GM12878 (cell line): Measurements from ENCODE around the gene PRPF6. TPM values are rescaled to one million over a fixed set of nuclear protein-coding genes. Genes with fewer than 3 reads are reported as not detected.

Source experiments
- ATAC-seq: fragments of 200-7000 bp; cut with Tn5 transposase; 3 replicates; pipeline ENCODE4 v1.9.1; 2020; ENCODE audit warnings: mild to moderate bottlenecking, moderate library complexity
- BruUV-seq: library from RNA; stranded (reverse); fragments of 400-500 nt; replicated peaks from 2 replicates; lab custom pipeline; 2021; lab: Mats Ljungman, UMichigan
- CTCF ChIA-PET: fragments of 300-600 bp; sonication (Branson Sonifier 250); formaldehyde crosslinking; extraction: SDS; loops from one replicate; lab custom pipeline; 2021; ENCODE audit warnings: inconsistent platforms; lab: Yijun Ruan, JAX
- POLR2A ChIA-PET: fragments of 350-600 bp; formaldehyde crosslinking; extraction: SDS; loops from one replicate; lab custom pipeline; 2021; ENCODE audit warnings: inconsistent platforms; lab: Charles Lee
- RAD21 ChIA-PET: fragments of 300-600 bp; sonication (Branson Sonifier 250); formaldehyde crosslinking; loops from one replicate; lab custom pipeline; 2023; ENCODE audit warnings: antibody characterized with exemption; ENCODE audit not compliant: unreplicated experiment; lab: Charles Lee
- SMC1A ChIA-PET: fragments of 300-600 bp; sonication (Branson Sonifier 250); formaldehyde crosslinking; loops from one replicate; lab custom pipeline; 2023; ENCODE audit not compliant: unreplicated experiment, uncharacterized antibody; lab: Charles Lee
- DNase-seq: peaks from one replicate; pipeline ENCODE4 v3.0.0-alpha.2; 2011; ENCODE audit warnings: low read depth, low spot score
- FAIRE-seq: peaks from 3 replicates; lab custom pipeline; 2011; peaks lifted over from hg19 to GRCh38; lab: Jason Lieb, UNC
- H2AFZ ChIP-seq: 2 replicates; pipeline ENCODE4 v1.6.0; 2011; ENCODE audit warnings: low read depth, low read length, control low read depth; ENCODE audit not compliant: control insufficient read depth
- H3K27ac ChIP-seq: 2 replicates; pipeline ENCODE4 v1.5.1; 2011; ENCODE audit warnings: control low read depth; ENCODE audit not compliant: control insufficient read depth, insufficient read depth
- H3K27me3 ChIP-seq, 2 experiments: replicated peaks in 1 of 2; 2 replicates each; pipeline versions ENCODE4 v1.6.0 to v1.6.1; 2011; ENCODE audit warnings: low read length in 1 of 2; ENCODE audit not compliant: control insufficient read depth in 2 of 2, insufficient read depth in 2 of 2
- H3K36me3 ChIP-seq, 2 experiments: 2 replicates each; pipeline ENCODE4 v1.5.1; 2011; ENCODE audit warnings: low read length in 1 of 2; ENCODE audit not compliant: control insufficient read depth in 2 of 2, insufficient read depth in 2 of 2
- H3K4me1 ChIP-seq: 2 replicates; pipeline ENCODE4 v1.6.1; 2011; ENCODE audit warnings: mild to moderate bottlenecking, low read length, moderate library complexity, mixed read lengths; ENCODE audit not compliant: control insufficient read depth, insufficient read depth
- H3K4me2 ChIP-seq: 2 replicates; pipeline ENCODE4 v1.6.0; 2011; ENCODE audit warnings: control low read depth; ENCODE audit not compliant: control insufficient read depth, insufficient read depth
- H3K4me3 ChIP-seq: fragments of 200-600 bp; sonication (generic); 2 replicates; pipeline ENCODE4 v1.5.1; 2016
- H3K79me2 ChIP-seq: 2 replicates; pipeline ENCODE4 v1.6.0; 2011; ENCODE audit warnings: low read length; ENCODE audit not compliant: control insufficient read depth, insufficient read depth
- H3K9ac ChIP-seq: 2 replicates; pipeline ENCODE4 v1.8.0; 2011; ENCODE audit warnings: low read length, control low read depth, mixed read lengths; ENCODE audit not compliant: control insufficient read depth, insufficient read depth
- H3K9me3 ChIP-seq: replicated peaks from 3 replicates; pipeline ENCODE4 v1.5.1; 2011; ENCODE audit warnings: mild to moderate bottlenecking, low read length; ENCODE audit not compliant: control insufficient read depth, insufficient read depth
- H4K20me1 ChIP-seq: 2 replicates; pipeline ENCODE4 v1.6.0; 2011; ENCODE audit not compliant: control insufficient read depth, insufficient read depth
- BACH1 ChIP-seq: fragments of 450-650 bp; IDR thresholded peaks from 2 replicates; pipeline ENCODE4 v1.6.1; 2017; ENCODE audit warnings: mild to moderate bottlenecking, borderline replicate concordance
- CBX3 ChIP-seq: fragments of 200-600 bp; sonication (generic); IDR thresholded peaks from 2 replicates; pipeline ENCODE4 v1.6.1; 2016; ENCODE audit warnings: low read depth, borderline replicate concordance
- CTCF ChIP-seq, 3 experiments: IDR thresholded peaks in 2 of 3; conservative IDR thresholded peaks in 1 of 3; 2 replicates each; pipeline ENCODE4 v1.5.1; 2011; ENCODE audit warnings: low read depth in 3 of 3, low read length in 3 of 3, mild to moderate bottlenecking in 3 of 3, control low read depth in 2 of 3, moderate library complexity in 2 of 3, inconsistent platforms in 1 of 3, mixed read lengths in 1 of 3; ENCODE audit not compliant: control insufficient read depth in 2 of 3, insufficient read depth in 1 of 3; ENCODE audit errors: extremely low read depth in 1 of 3
- DPF2 ChIP-seq: fragments of 450-650 bp; IDR thresholded peaks from 2 replicates; pipeline ENCODE4 v1.6.1; 2017; ENCODE audit warnings: mild to moderate bottlenecking
- FOS ChIP-seq: IDR thresholded peaks from 3 replicates; pipeline ENCODE4 v1.6.1; 2011; ENCODE audit warnings: borderline replicate concordance; ENCODE audit not compliant: insufficient read length; ENCODE audit errors: extremely low read depth
- GATAD2B ChIP-seq: fragments of 450-650 bp; conservative IDR thresholded peaks from 2 replicates; pipeline ENCODE4 v1.6.1; 2017; ENCODE audit warnings: low read depth, mild to moderate bottlenecking, moderate library complexity
- IKZF1 ChIP-seq: fragments of 450-650 bp; conservative IDR thresholded peaks from 2 replicates; pipeline ENCODE4 v1.6.1; 2017; ENCODE audit warnings: antibody characterized with exemption, mild to moderate bottlenecking
- NR2F1 ChIP-seq: fragments of 450-650 bp; conservative IDR thresholded peaks from 2 replicates; pipeline ENCODE4 v1.6.1; 2017; ENCODE audit warnings: mild to moderate bottlenecking
- RELA ChIP-seq: fragments of 450-650 bp; IDR thresholded peaks from 2 replicates; pipeline ENCODE4 v1.8.0; 2014; ENCODE audit warnings: borderline replicate concordance; ENCODE audit not compliant: partially characterized antibody
- STAT3 ChIP-seq: IDR thresholded peaks from 2 replicates; pipeline ENCODE4 v1.6.1; 2011; ENCODE audit warnings: low read depth, low read length, improper control_type of control experiment
- SUZ12 ChIP-seq: fragments of 200-600 bp; sonication (generic); IDR thresholded peaks from one replicate; pipeline ENCODE4 v1.6.1; 2018; ENCODE audit warnings: antibody characterized with exemption, mild to moderate bottlenecking; ENCODE audit not compliant: unreplicated experiment
- YY1 ChIP-seq: IDR thresholded peaks from 2 replicates; pipeline ENCODE4 v1.6.1; 2011; ENCODE audit warnings: low read depth, mild to moderate bottlenecking, low read length
- ZBTB11 ChIP-seq: fragments of 450-650 bp; formaldehyde crosslinking; IDR thresholded peaks from 2 replicates; pipeline ENCODE4 v1.5.0; 2022; ENCODE audit warnings: mild to moderate bottlenecking, missing genetic modification characterization
- WGBS: methylation state at CpG from one replicate; pipeline ENCODE4 v1.1.6; 2016; ENCODE audit warnings: low lambda C conversion rate; ENCODE audit not compliant: insufficient replicate concordance, insufficient coverage; ENCODE audit errors: missing lambda C conversion rate; 5-methylcytosine and 5-hydroxymethylcytosine counted together
- in situ Hi-C: fragments of 300-500 bp; cut with MboI; formaldehyde crosslinking; loops from 9 replicates; pipeline ENCODE4 v1.14.3; 2018; ENCODE audit warnings: mixed read lengths
- intact Hi-C: fragments of 100-400 bp; cut with micrococcal nuclease; formaldehyde crosslinking; loops from one replicate; pipeline ENCODE4 v1.14.2; 2022; ENCODE audit not compliant: unreplicated experiment
- polyA plus RNA-seq, 11 experiments: library from polyadenylated mRNA; depleted of rRNA in 4 of 11; unstranded in 6 of 11; stranded (reverse) in 5 of 11; fragments of >200 nt; fragmentation: Nextera tagmentation in 4 of 11; fragmentation: Illumina TruSeq in 1 of 11; extraction: Ambion mirVana in 4 of 11; extraction: Trizol in 1 of 11; gene quantifications; 1 replicate in 1 of 11; 2 replicates in 10 of 11; pipeline versions ENCODE4 v1.2.1 to v1.2.3, GENCODE V29; 2011 to 2016; ENCODE audit warnings: inconsistent platforms in 2 of 11, missing spikeins in 2 of 11, low read depth in 1 of 11
- total RNA-seq, 4 experiments: library from RNA; depleted of rRNA in 3 of 4; stranded (reverse); fragments of >200 nt in 3 of 4; fragmentation: Illumina TruSeq in 1 of 4; extraction: Trizol in 1 of 4; gene quantifications; 2 replicates each; pipeline versions ENCODE4 v1.2.1 to v1.2.3, GENCODE V29; 2013 to 2021
- TF ChIP-seq, protein P1 (sequence below): fragments of 450-650 bp; IDR thresholded peaks from 2 replicates; pipeline ENCODE4 v1.6.1; 2016; ENCODE audit warnings: mild to moderate bottlenecking
- TF ChIP-seq, protein P2 (sequence below): fragments of 450-650 bp; IDR thresholded peaks from 2 replicates; pipeline ENCODE4 v1.6.1; 2014; ENCODE audit warnings: mild to moderate bottlenecking

PRPF6 gene
- total and polyA plus RNA-seq, 10 of the 15 experiments (the other 5 are each of a cell fraction or from before 2014, with no cell fraction given): 5.0 to 102 (median 71.3) TPM

GRCh38 chr20:64048402-64049044 is 67.6 kb downstream of the PRPF6 start:
- Histone ChIP-seq H3K9me3 (no peaks in the 10 kb centered on the region), H3K4me2 (0 out of 2 replicates have a peak overlapping the region, but pooled peaks have one; percentile 9), H3K27me3 (peaks cover 4 to 14% of the 10 kb centered on the region in 2 experiments; a peak in 3 of 4 replicates), H3K4me3 (no peak overlapping the region), H4K20me1 (no peaks in the 10 kb centered on the region), H3K9ac (no peak overlapping the region), H2AFZ (no peak overlapping the region), H3K4me1 (no peaks in the 10 kb centered on the region), H3K27ac (no peak overlapping the region), H3K79me2 (no peaks in the 10 kb centered on the region), H3K36me3 (no peaks in the 10 kb centered on the region)
- peak; percentile 17 for ATAC-seq
- TF ChIP-seq NR2F1 (no peak), ZBTB11 (no peak), BACH1 (0 out of 2 replicates have a peak, but pooled peaks have one; percentile 8), IKZF1 (peak; percentile 68), STAT3 (no peak), CBX3 (no peak), RELA (no peak), FOS (no peak), DPF2 (0 out of 2 replicates have a peak, but pooled peaks have one; percentile 45), CTCF (IDR thresholded peaks at IDR 0.05 in 2 of 3, conservative IDR thresholded peaks at IDR 0.05 in 1 of 3; ENCODE audit: control insufficient read depth in 2 of 3, extremely low read depth in 1 of 3, insufficient read depth in 1 of 3, low read depth in 3 of 3, low read length in 3 of 3) (no peak), SUZ12 (peak; percentile 78), YY1 (no peak), GATAD2B (peak; percentile 75; the same call in 1 of the 2 replicates)
- TF ChIP-seq, protein P1, sequence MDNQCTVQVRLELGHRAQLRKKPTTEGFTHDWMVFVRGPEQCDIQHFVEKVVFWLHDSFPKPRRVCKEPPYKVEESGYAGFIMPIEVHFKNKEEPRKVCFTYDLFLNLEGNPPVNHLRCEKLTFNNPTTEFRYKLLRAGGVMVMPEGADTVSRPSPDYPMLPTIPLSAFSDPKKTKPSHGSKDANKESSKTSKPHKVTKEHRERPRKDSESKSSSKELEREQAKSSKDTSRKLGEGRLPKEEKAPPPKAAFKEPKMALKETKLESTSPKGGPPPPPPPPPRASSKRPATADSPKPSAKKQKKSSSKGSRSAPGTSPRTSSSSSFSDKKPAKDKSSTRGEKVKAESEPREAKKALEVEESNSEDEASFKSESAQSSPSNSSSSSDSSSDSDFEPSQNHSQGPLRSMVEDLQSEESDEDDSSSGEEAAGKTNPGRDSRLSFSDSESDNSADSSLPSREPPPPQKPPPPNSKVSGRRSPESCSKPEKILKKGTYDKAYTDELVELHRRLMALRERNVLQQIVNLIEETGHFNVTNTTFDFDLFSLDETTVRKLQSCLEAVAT: no peak
- TF ChIP-seq, protein P2, sequence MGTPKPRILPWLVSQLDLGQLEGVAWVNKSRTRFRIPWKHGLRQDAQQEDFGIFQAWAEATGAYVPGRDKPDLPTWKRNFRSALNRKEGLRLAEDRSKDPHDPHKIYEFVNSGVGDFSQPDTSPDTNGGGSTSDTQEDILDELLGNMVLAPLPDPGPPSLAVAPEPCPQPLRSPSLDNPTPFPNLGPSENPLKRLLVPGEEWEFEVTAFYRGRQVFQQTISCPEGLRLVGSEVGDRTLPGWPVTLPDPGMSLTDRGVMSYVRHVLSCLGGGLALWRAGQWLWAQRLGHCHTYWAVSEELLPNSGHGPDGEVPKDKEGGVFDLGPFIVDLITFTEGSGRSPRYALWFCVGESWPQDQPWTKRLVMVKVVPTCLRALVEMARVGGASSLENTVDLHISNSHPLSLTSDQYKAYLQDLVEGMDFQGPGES: no peak
- SMC1A ChIA-PET: no interaction called here
- no TSS peak for BruUV-seq
- CTCF ChIA-PET: no interaction called here
- in situ Hi-C loops: no loop called here
- RAD21 ChIA-PET: no interaction called here
- WGBS: 85% methylated on average over 60 of the region's 101 CpGs
- no peak for DNase-seq
- intact Hi-C loops: no loop called here
- POLR2A ChIA-PET: no interaction called here
- no peak for FAIRE-seq
